Measurements from ENCODE around the gene HINT3.
A peak's percentile ranks its signal among the peaks of the same experiment; 100 is the strongest.

Gene HINT3

GRCh38 chr6:125995972-125996580 lies 39.5 kb downstream of the HINT3 start:
- TF ChIP-seq REST (IDR thresholded peaks at IDR 0.05; ENCODE audit: insufficient replicate concordance, low read depth) (no peak), SPI1 (IDR thresholded peaks at IDR 0.05; ENCODE audit: borderline replicate concordance, low read depth) (no peak), CTCF (IDR thresholded peaks at IDR 0.05; ENCODE audit: insufficient read depth, low read length) (peak; percentile 74), GABPA (IDR thresholded peaks at IDR 0.05; ENCODE audit: low read depth) (no peak)
- Histone ChIP-seq H3K27ac (replicated peaks) (no peak overlapping the region), H3K27me3 (ENCODE audit: insufficient read depth, poor library complexity, severe bottlenecking) (no peaks in the 10 kb centered on the region), H3K4me3 (replicated peaks; ENCODE audit: insufficient read depth, low read length) (no peak overlapping the region)
- peak; percentile 36 to 67 for DNase-seq (ENCODE audit: low read depth in 1 of 2, low spot score in 1 of 2)

GRCh38 chr6:126002755-126003679 lies 46.4 kb downstream of the HINT3 start:
- Histone ChIP-seq H3K27ac (replicated peaks) (no peak overlapping the region), H3K27me3 (ENCODE audit: insufficient read depth, poor library complexity, severe bottlenecking) (no peaks in the 10 kb centered on the region), H3K4me3 (replicated peaks; ENCODE audit: insufficient read depth, low read length) (no peak overlapping the region)
- TF ChIP-seq POLR2AphosphoS5 (IDR thresholded peaks at IDR 0.05; ENCODE audit: low read depth), result no peak
- TF ChIP-seq SPI1 (IDR thresholded peaks at IDR 0.05; ENCODE audit: borderline replicate concordance, low read depth), result no peak
- no peak for TF ChIP-seq CTCF (IDR thresholded peaks at IDR 0.05; ENCODE audit: insufficient read depth, low read length)
- no peak for TF ChIP-seq REST (IDR thresholded peaks at IDR 0.05; ENCODE audit: insufficient replicate concordance, low read depth)
- no peak for TF ChIP-seq GABPA (IDR thresholded peaks at IDR 0.05; ENCODE audit: low read depth)
- no peak for DNase-seq (ENCODE audit: low read depth in 1 of 2, low spot score in 1 of 2)

GRCh38 chr6:126007800-126008199 lies 51.2 kb downstream of the HINT3 start:
- DNase-seq (ENCODE audit: low read depth in 1 of 2, low spot score in 1 of 2), result no peak
- TF ChIP-seq GABPA (IDR thresholded peaks at IDR 0.05; ENCODE audit: low read depth) (no peak), SPI1 (IDR thresholded peaks at IDR 0.05; ENCODE audit: borderline replicate concordance, low read depth) (no peak)
- Histone ChIP-seq H3K27me3 (ENCODE audit: insufficient read depth, poor library complexity, severe bottlenecking) (no peaks in the 10 kb centered on the region), H3K4me3 (replicated peaks; ENCODE audit: insufficient read depth, low read length) (no peak overlapping the region), H3K27ac (replicated peaks) (no peak overlapping the region)

GRCh38 chr6:126010040-126010439 lies 53.5 kb downstream of the HINT3 start:
- Histone ChIP-seq H3K27ac (replicated peaks) (no peak overlapping the region), H3K4me3 (replicated peaks; ENCODE audit: insufficient read depth, low read length) (no peak overlapping the region), H3K27me3 (ENCODE audit: insufficient read depth, poor library complexity, severe bottlenecking) (no peaks in the 10 kb centered on the region)
- no peak for DNase-seq (ENCODE audit: low read depth in 1 of 2, low spot score in 1 of 2)
- TF ChIP-seq GABPA (IDR thresholded peaks at IDR 0.05; ENCODE audit: low read depth) (no peak), SPI1 (IDR thresholded peaks at IDR 0.05; ENCODE audit: borderline replicate concordance, low read depth) (no peak), CTCF (IDR thresholded peaks at IDR 0.05; ENCODE audit: insufficient read depth, low read length) (no peak), POLR2AphosphoS5 (IDR thresholded peaks at IDR 0.05; ENCODE audit: low read depth) (no peak), REST (IDR thresholded peaks at IDR 0.05; ENCODE audit: insufficient replicate concordance, low read depth) (no peak)
